IPS-20b (cell line): ENCODE measurements around the gene KCTD17.

Experiments used
- H3K27ac ChIP-seq: one replicate; pipeline ENCODE4 v1.5.1; 2013; ENCODE audit warnings: low read length
- H3K27me3 ChIP-seq: 2 replicates; pipeline ENCODE4 v1.6.1; 2013; ENCODE audit warnings: mild to moderate bottlenecking, low read length, inconsistent platforms; ENCODE audit not compliant: insufficient read depth
- H3K36me3 ChIP-seq: 2 replicates; pipeline ENCODE4 v1.6.1; 2013; ENCODE audit warnings: low read depth, mild to moderate bottlenecking, inconsistent platforms, low read length, moderate library complexity; ENCODE audit not compliant: insufficient read depth
- H3K4me1 ChIP-seq: 2 replicates; pipeline ENCODE4 v1.6.1; 2013; ENCODE audit warnings: mild to moderate bottlenecking, control low read depth, inconsistent platforms, low read length, moderate library complexity; ENCODE audit not compliant: insufficient read depth
- H3K4me3 ChIP-seq: 2 replicates; pipeline ENCODE4 v1.5.1; 2013; ENCODE audit warnings: mild to moderate bottlenecking, low read length, inconsistent platforms
- H3K9ac ChIP-seq: 2 replicates; pipeline ENCODE4 v1.6.1; 2013; ENCODE audit warnings: low read depth, mild to moderate bottlenecking, inconsistent platforms, low read length, moderate library complexity
- H3K9me3 ChIP-seq: 2 replicates; pipeline ENCODE4 v1.6.1; 2013; ENCODE audit warnings: mild to moderate bottlenecking, low read depth, low read length, inconsistent platforms; ENCODE audit not compliant: insufficient read depth

Gene KCTD17

GRCh38 chr22:37089434-37089833 lies 37.9 kb downstream of the KCTD17 start:
- Histone ChIP-seq H3K9me3 (no peaks in the 10 kb centered on the region), H3K4me1 (no peaks in the 10 kb centered on the region), H3K27me3 (no peaks in the 10 kb centered on the region), H3K4me3 (no peak overlapping the region), H3K27ac (no peak overlapping the region), H3K36me3 (no peaks in the 10 kb centered on the region), H3K9ac (no peak overlapping the region)

DNA sequence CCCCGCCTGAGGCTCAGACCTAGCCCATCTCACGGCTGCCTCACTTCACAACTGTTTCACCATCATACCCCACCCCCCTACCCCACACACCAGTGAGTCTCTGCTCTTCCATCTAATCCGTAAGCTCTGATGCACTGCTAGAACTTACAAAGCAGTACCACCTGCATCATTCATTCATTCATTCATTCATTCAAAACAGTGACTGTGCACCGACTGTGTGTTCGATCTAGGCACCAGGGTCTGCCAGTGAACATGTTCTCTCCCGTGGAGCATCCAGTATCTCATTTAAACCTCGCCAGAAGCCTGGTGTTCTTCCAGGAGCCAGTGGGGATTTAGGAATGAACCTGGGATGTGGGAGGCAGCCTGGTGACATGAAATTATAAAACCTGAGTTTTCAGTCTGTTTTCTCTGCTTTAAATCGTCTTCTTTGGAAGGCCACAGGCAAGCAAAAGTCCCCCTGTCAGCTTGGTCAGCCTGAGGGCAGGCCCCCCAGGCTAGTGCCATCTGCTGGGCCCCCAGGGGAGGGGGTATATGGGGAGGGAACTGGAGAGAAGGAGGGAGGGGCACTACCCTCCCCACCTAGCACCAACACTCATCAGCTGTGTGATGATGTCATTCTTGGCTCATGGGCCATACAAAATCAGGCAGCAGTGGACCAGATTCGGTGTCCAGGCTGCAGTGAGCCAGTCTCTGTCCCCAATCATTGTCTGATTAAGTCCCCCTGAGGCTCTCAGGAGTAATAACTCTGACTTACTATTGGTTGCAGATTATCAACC lies 39.6 kb downstream of the KCTD17 start:
- no peaks in the 10 kb centered on the region for H3K4me1 ChIP-seq
- H3K9me3 ChIP-seq: no peaks in the 10 kb centered on the region
- H3K27me3 ChIP-seq: no peaks in the 10 kb centered on the region; the same call in 1 of the 2 replicates
- no peak overlapping the region for H3K27ac ChIP-seq
- H3K9ac ChIP-seq: no peak overlapping the region
- H3K4me3 ChIP-seq: no peak overlapping the region
- H3K36me3 ChIP-seq: no peaks in the 10 kb centered on the region

- no peak overlapping the region for H3K27ac ChIP-seq
- no peaks in the 10 kb centered on the region for H3K4me1 ChIP-seq
- peaks cover 8% of the 10 kb centered on the region for H3K27me3 ChIP-seq
- H3K9me3 ChIP-seq: no peaks in the 10 kb centered on the region
- H3K9ac ChIP-seq: no peak overlapping the region
- no peaks in the 10 kb centered on the region for H3K36me3 ChIP-seq
- no peak overlapping the region for H3K4me3 ChIP-seq
Measured at GRCh38 chr22:37091994-37092393, 40.5 kb downstream of the KCTD17 start.

- Histone ChIP-seq H3K36me3 (no peaks in the 10 kb centered on the region), H3K27ac (no peak overlapping the region), H3K9ac (no peak overlapping the region), H3K27me3 (peaks cover 19% of the 10 kb centered on the region), H3K4me1 (no peaks in the 10 kb centered on the region), H3K4me3 (no peak overlapping the region), H3K9me3 (no peaks in the 10 kb centered on the region)
Measured at GRCh38 chr22:37092997-37093396, 41.5 kb downstream of the KCTD17 start.

DNA sequence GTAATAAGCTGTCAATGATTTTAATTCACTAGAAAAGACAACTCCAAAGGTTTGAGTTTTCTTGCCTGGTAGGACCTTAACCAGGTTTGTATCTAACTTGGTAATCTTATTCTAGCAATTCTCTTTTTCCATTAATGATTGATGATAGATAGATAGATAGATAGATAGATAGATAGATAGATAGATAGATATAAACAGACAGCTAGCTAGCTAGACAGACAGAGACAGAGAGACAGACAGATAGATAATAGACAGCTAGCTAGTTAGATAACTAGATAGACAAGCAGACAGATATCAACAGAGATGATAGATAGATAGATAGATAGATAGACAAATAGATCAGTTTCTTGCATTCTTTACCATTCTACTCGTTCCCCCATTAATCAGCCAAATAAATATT lies 42.7 kb downstream of the KCTD17 start:
- H3K4me3 ChIP-seq: no peak overlapping the region
- H3K9ac ChIP-seq: no peak overlapping the region
- H3K4me1 ChIP-seq: no peaks in the 10 kb centered on the region
- no peaks in the 10 kb centered on the region for H3K36me3 ChIP-seq
- peaks cover 31% of the 10 kb centered on the region for H3K27me3 ChIP-seq
- H3K9me3 ChIP-seq: no peaks in the 10 kb centered on the region
- H3K27ac ChIP-seq: no peak overlapping the region

DNA sequence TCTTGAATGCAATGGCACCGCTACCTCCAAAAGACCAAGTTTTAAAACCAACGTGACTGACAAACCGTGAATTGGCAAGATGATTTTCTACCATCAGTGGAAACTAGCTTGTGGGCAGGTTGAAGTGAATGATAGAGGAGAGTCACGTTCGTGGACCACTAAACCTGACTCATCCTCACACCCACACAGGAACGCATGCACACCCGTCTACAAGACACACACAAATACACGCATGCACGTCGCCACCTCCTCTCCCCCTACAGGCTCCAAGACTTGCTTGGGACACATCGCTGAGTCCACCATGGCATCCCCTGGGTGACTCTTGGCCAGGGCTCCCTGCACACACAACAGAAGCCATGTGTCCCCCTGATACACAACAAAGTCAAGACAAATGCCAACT lies 43.6 kb downstream of the KCTD17 start:
- H3K9me3 ChIP-seq: no peaks in the 10 kb centered on the region
- peaks cover 36% of the 10 kb centered on the region for H3K27me3 ChIP-seq
- H3K4me3 ChIP-seq: no peak overlapping the region
- no peaks in the 10 kb centered on the region for H3K36me3 ChIP-seq
- no peak overlapping the region for H3K9ac ChIP-seq
- no peak overlapping the region for H3K27ac ChIP-seq
- H3K4me1 ChIP-seq: 0 out of 2 replicates have a peak, but pooled peaks cover 3% of the 10 kb centered on the region

- H3K9me3 ChIP-seq: no peaks in the 10 kb centered on the region
- H3K4me3 ChIP-seq: no peak overlapping the region; the same call in 1 of the 2 replicates
- H3K36me3 ChIP-seq: no peaks in the 10 kb centered on the region
- 0 out of 2 replicates have a peak, but pooled peaks cover 3% of the 10 kb centered on the region for H3K4me1 ChIP-seq
- peaks cover 36% of the 10 kb centered on the region for H3K27me3 ChIP-seq
- H3K27ac ChIP-seq: no peak overlapping the region
- H3K9ac ChIP-seq: no peak overlapping the region
Measured at GRCh38 chr22:37097346-37097745, 45.8 kb downstream of the KCTD17 start.

- Histone ChIP-seq H3K27me3 (peaks cover 36% of the 10 kb centered on the region), H3K36me3 (no peaks in the 10 kb centered on the region)
Measured at GRCh38 chr22:37098976-37099591, 47.5 kb downstream of the KCTD17 start.

GRCh38 chr22:37100589-37101127 lies 49.1 kb downstream of the KCTD17 start:
- Histone ChIP-seq H3K36me3 (no peaks in the 10 kb centered on the region), H3K4me3 (no peak overlapping the region), H3K4me1 (0 out of 2 replicates have a peak, but pooled peaks cover 3% of the 10 kb centered on the region), H3K27me3 (peaks cover 36% of the 10 kb centered on the region), H3K9me3 (no peaks in the 10 kb centered on the region), H3K9ac (no peak overlapping the region), H3K27ac (no peak overlapping the region)

More at GRCh38 chr22:37098976-37099591, 47.5 kb downstream of the KCTD17 start:
- Histone ChIP-seq H3K9me3 (no peaks in the 10 kb centered on the region), H3K27ac (no peak overlapping the region), H3K4me1 (0 out of 2 replicates have a peak, but pooled peaks cover 3% of the 10 kb centered on the region), H3K4me3 (no peak overlapping the region), H3K9ac (no peak overlapping the region)

GRCh38 chr22:37101311-37102066 lies 49.9 kb downstream of the KCTD17 start:
- Histone ChIP-seq H3K36me3 (no peaks in the 10 kb centered on the region), H3K4me1 (0 out of 2 replicates have a peak, but pooled peaks cover 3% of the 10 kb centered on the region), H3K9me3 (no peaks in the 10 kb centered on the region), H3K9ac (no peak overlapping the region), H3K4me3 (no peak overlapping the region), H3K27me3 (peaks cover 33% of the 10 kb centered on the region), H3K27ac (no peak overlapping the region)

DNA sequence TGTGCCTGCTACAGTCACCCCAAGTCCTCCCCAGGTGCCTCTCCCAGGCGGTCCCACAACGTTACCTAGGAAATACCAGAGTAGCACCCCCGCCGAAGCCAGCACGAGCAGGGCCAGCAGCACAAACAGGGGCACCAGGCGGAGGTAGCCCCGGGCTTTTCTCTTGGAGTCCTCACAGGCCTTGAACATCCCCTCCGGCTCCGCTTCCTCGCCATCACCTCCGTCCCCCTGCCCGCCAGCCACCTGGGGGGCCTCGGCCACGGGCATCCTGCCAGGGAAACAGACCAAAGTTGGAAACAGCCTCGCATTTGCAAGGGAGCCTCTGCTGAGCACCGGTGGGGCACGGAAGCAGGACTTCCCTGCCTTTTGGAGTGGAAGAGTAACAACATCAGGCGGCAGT lies 51.6 kb downstream of the KCTD17 start:
- peaks cover 16% of the 10 kb centered on the region for H3K27me3 ChIP-seq
- no peaks in the 10 kb centered on the region for H3K9me3 ChIP-seq
- 0 out of 2 replicates have a peak, but pooled peaks cover 3% of the 10 kb centered on the region for H3K4me1 ChIP-seq
- H3K27ac ChIP-seq: no peak overlapping the region
- no peak overlapping the region for H3K9ac ChIP-seq
- H3K36me3 ChIP-seq: no peaks in the 10 kb centered on the region
- H3K4me3 ChIP-seq: no peak overlapping the region
